Pulmonary artery endothelial cell (primary cell): ENCODE results near the gene VPS39. TPM values are rescaled to one million over a fixed set of nuclear protein-coding genes. Genes with fewer than 3 reads are reported as not detected.
"Not testable (repeated sequence)": the region's sequence is repeated elsewhere in the genome, so short reads cannot be mapped to it uniquely, and the experiment has no call there.

Experiments used
- DNase-seq: peaks from one replicate; pipeline ENCODE4 v3.0.0-alpha.2; 2011; ENCODE audit warnings: low read depth, low spot score
- total RNA-seq: library from RNA; depleted of rRNA; stranded (reverse); fragments of >200 nt; gene quantifications from 2 replicates; pipeline ENCODE4 v1.2.3, GENCODE V29; 2014

The VPS39 gene, protein sequence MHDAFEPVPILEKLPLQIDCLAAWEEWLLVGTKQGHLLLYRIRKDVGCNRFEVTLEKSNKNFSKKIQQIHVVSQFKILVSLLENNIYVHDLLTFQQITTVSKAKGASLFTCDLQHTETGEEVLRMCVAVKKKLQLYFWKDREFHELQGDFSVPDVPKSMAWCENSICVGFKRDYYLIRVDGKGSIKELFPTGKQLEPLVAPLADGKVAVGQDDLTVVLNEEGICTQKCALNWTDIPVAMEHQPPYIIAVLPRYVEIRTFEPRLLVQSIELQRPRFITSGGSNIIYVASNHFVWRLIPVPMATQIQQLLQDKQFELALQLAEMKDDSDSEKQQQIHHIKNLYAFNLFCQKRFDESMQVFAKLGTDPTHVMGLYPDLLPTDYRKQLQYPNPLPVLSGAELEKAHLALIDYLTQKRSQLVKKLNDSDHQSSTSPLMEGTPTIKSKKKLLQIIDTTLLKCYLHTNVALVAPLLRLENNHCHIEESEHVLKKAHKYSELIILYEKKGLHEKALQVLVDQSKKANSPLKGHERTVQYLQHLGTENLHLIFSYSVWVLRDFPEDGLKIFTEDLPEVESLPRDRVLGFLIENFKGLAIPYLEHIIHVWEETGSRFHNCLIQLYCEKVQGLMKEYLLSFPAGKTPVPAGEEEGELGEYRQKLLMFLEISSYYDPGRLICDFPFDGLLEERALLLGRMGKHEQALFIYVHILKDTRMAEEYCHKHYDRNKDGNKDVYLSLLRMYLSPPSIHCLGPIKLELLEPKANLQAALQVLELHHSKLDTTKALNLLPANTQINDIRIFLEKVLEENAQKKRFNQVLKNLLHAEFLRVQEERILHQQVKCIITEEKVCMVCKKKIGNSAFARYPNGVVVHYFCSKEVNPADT
- total RNA-seq = 32.2 and 35.1 TPM in 2 replicates

DNA sequence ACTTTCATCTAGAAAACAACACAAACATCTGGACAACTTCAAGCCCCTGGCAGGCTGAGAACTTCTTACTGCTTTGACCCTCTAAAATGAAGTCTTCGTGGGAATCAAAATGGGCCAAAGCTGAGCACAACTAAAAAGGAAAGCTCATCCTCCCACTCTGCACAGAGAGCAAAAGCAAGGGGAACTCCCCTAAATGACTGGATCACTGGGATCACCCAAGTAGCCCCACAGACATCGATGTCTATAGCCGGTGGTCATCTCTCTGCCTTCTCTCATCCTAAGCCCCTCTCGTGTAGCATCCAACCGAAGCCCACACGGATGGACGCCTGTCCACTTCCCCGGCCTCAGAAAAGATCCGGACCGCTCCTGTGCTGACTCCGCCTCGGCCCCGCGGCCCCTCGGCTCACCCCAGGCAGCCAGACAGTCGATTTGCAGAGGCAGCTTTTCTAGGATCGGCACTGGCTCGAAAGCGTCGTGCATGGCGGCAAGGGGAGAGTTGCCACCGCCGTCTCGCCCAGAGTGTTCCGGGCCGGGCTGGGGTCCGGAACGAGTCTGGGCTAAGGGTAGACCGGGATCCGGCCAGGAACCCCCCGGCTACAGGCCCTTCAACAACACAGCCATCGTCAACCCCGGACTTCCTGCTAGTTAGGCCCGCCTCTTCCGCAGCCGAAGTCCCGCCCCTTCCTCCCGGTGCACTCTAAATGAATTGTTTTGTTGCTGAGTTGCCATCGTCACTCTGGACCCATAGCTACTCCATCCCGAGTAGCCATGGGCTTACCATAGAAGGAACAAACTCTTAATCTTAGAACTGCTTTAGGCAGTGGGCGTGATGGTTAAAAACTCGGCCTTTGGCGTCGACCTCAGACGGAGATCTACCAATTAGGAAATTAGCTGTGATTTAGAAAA is at the start of gene VPS39:
TSS of gene VPS39 (minus strand) at position 631 of the 906 bp plus-strand sequence. CDS start at position 480, 151 bp downstream.
- peak; percentile 74 for DNase-seq

DNA sequence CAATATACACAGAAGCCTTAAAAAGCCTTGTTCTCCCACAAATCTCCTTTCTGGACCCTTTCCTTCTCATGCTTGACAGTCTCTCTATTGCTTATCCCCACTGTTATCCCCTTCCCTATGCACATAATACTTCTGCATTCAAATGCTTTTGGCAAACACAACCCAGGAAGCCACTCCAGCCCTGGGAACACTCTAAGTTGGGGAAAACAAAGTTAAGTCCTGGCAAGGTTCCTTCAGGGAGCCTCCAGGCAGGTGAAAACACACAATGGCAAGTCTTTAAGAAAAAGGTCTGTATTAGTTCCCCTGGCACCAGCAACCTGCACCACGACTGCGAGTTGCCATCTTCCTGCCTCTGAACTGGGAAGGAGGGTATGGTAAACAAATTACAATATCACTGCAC is 45.2 kb upstream of the VPS39 start:
- no peak for DNase-seq

DNA sequence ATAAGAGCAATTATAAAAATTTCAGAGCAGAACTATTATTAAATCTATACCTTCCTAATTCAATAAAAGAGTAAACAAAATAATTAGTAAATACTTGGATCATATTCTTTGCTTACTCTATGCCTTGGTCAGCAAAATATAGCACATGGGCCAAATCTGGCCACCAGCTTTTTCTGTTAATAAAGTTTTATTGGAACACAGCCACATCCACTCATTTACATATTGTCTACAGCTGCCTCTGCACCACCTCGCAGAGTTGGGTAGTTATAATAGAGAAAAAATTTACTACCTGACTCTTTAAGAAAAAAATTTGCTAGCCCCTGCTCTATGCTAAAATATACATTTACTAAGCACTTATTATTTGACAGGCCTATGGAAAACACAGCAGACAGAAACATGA is 32.7 kb upstream of the VPS39 start:
- no peak for DNase-seq

DNA sequence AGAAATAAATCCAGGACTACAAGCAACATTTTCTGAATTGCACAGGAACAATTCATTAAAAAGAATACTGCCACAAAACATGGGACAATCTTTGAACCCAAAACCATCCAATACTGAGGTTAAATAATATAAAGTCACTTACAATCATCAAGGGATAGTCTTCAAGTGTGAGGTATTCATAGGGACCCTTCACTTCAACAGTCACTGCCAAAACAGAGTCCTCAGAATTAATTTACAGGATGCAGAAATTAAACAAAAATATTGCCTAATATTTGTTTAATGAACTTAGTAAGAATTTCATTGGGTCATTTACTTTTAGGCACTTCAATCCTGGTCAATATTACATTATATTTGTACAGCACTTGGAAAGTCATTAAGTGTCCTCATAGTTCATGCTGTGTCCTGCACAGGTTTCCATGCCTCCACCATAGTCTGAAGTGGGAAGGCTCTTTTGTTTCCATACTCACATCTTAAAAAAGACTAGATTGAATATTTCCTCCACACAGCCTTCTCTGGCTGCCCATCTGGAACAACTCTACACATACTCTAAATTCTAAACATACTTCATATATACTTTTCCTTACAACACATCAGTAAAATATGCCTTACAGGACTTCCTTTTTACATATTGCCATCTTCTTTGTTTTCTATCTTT is 31.6 kb upstream of the VPS39 start:
- no peak for DNase-seq

DNA sequence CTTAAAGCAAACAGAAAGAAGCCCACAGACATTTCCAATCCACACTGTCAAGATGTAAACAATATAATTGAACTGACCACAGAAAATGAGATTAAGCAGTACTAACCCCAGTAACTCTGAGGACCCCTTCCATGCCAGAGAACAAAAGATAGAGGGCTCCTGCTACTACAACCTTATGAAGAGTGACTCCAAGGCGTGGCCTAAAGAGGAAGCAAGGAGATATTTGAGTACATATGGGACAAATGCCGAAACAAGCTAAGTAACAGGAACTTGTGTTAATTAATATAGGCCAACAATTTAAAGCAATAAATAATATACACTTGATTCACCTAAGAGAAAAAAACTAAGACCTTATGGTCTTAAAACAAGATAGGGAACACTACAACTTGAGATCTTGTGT is 25.0 kb upstream of the VPS39 start:
- DNase-seq = no peak

DNA sequence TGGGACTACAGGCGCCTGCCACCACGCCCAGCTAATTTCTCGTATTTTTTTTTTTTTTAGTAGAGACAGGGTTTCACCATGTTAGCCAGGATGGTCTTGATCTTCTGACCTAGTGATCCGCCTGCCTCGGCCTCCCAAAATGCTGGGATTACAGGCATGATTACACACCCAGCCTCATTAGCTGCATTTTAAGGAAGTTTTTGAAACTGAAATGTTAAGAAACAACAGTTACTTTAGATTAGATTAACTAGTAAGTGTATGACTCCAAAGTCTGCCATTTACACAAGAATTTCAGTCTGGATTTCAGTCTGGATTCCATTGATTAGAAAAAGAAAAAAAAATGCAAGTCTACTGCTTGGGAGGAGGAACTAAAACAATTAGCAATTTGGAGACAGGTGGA is 24.5 kb upstream of the VPS39 start:
- DNase-seq = no peak

DNA sequence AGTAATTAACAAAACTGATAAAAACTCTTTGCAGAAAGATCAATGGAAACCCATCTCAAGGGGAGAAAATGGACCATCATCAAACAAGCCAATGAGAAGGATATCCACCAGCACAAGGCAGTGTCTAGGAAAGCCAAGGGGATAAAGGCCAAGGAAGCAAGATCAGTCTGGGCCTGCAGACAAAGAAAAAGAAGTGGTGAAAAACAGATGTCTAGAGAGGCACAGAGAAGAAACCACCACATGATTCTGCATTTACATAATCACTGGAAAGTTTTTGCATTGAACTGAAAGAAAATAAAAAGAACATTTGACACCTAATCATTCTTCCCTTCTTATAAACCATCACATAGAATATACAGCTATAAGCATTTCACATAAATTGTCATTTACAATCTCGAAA is 23.0 kb upstream of the VPS39 start:
- DNase-seq = no peak

DNA sequence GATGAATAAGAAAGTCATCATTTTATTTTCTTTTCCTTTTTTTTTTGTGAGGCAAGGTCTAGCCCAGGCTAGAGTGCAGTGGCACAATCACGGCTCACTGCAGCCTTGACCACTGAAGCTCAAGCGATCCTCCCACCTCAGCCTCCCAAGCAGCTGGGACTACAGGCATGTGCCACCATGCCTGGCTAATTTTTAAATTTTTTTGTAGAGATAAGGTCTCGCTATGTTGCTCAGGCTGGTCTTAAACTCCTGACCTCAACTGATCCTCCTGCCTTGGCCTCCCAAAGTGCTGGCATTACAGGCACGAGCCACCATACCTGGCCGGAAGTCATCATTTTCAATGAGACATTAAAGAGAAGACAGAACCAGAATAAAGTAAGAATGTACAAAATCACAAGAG is 20.9 kb upstream of the VPS39 start:
- DNase-seq = not testable (repeated sequence)

DNA sequence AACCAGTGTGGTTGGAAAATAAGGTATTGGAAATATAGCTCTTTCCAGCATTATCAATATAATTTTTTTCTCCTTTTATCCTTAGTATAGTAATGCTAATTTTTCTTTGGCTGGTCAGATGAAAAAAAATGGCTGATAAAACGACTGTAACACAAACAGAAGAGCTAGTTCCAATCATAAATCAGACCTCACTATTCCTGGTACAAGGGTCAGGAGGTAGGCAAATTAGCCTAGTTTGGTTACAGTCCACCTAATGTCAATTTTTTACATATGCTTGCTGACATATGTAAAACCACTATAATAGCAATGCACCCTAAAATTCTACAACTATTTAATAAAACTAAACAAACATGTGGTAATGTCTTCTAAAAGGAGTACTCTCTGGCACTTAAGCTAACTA is 19.9 kb upstream of the VPS39 start:
- no peak for DNase-seq

DNA sequence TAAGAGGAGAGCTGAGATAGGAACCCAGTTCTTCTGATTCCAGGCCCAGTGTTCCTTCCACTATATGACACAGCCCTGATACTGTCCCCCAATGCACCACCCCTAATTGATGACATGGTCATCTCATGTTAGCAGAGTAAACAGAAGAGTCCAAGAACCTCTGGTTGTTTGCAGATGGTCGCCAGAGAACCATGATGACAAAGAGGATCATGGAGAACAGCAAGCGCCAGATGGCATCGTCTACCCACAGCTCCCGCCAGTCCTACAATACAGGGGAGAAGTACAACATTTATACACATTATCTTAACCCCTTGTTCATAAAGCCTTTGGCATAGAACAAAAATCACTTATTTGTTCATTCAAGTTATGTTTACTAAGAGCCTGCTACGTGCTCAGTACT is 18.5 kb upstream of the VPS39 start:
- no peak for DNase-seq

DNA sequence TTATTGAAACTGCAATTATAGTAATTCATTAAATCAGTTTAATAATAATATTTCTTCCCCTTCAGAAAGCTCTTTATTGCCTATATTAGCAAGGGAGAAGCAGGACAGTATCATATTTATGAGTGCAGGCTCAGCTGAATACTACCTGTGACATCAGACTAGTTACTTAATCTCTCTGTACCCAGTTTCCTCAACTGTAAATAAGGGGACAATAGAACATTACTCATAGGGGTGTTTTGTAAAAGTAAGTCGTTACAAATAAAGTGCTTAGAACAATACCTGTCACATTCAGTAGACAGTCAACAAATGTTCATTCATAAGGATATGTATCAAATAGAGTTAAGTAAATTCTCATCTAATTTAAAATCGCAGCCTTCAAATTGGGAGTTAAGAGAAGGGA is 12.1 kb upstream of the VPS39 start:
- DNase-seq = no peak

DNA sequence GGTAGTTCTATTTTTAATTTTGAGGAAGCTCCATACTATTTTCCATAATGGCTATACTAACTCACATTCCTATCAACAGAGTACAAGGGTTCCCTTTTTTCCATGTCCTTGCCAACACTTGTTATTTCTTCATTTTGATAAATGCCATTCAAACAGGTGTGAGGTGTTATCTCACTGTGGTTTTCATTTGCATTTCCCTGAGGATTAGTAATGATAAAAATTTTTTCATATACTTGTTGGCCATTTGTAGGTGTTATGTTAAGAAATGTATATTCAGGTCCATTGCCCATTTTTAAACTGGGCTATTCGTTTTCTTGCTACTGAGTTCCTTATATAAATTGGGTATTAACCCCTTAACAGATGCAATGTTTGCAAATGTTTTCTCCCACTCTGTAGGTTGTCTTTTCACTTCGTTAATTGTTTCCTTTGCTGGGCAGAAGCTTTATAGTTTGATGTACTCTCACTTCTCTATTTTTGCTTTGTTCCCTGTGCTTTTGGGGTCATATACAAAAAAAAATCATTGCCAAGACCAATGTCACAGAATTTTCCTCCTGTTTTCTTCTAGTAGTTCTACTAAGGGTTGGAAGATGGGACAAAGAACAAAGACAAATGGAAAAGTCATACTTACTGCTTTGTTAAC is 11.0 kb upstream of the VPS39 start:
- DNase-seq = no peak

DNA sequence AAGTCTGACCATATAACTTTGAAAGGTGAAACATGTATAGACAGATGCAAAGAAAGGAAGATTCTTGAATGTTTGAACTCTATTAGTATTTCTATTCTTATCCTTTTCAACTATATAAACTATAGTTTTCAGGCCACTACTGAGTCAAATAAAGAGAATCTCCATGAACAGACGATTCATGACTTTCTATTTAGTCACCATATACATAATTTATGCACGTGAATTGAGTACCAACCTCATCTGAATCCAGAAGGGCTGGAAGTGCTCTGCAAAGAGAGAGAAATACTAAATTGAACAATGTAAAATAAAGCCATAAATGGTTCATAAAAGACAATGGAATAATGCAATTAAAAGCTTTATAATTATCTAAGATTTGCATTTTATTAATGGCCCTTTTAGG is 9.5 kb upstream of the VPS39 start:
- DNase-seq = no peak

DNA sequence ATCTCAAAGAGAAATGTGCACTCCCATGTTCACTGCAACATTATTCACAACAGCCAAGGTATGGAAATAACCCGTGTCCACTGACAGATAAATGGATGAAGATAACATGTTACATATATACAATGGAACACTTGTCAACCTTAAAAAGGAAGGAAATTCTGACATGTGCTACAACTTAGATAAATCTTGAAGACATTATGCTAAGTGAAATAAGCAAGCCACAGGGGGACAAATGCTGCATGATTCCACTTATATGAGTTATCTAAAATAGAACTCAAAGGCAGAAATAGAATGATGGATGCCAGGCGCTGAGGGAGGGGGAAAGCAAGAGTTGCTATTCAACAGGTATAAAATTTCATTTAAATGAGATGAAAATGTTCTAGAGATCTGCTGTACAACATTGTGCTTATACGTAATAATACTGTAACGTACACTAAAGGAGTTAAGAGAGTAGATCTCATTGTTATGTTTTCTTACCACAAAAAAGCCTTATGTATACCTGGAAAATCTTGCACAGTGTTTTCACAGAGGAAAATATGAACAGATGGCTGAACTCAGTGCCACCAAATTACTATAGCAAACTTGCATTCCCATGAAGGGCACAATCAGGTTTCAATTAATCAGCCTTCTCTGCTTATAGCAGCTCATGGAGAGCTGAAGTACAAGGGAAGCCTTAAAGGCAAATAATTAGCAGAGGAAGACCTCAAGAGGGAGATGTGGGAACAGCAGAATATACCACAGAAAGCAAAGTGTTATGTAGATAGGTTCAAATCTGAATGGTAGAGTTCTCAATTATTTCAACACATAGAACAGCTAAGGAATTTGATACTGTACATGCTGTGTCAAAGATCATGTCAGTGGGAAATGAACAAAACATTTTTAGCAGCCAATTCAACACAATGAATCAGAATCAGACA is 8.1 kb upstream of the VPS39 start:
- no peak for DNase-seq

DNA sequence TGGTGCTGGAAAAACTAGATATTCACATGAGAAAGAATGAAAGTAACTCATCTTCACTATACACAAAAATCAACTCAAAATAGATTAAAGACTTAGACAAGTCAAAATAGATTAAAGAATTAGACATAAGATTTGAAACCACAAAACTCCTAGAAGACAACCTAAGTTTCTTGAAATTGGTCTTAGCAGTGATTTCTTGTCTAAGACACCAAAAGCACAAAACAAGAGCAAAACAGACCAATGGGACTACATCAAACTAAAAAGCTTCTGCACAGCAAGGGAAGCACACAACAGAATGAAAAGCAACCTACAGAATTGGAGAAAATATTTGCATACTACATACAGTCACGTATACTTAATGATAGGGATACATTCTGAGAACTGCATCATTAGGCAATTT is 6.5 kb upstream of the VPS39 start:
- DNase-seq = no peak

DNA sequence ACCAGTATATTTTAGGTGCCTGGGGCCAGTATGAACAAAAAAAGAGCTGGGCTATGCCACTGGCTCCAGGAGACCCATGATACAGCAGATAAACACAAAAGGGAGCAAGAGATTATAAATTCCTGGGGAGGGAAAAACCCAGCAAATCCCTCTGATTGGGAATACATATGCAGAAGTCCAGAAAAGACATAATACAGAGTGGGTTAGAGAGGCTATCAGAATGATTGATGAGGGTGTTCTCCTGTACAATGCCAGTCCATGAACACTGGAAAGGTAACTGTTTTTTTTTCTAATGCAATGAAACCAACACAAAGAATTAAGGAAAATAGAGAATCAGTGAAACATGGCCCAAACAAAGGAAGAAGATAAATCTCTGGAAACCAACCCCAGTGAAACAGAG is 5.4 kb upstream of the VPS39 start:
- DNase-seq = no peak

DNA sequence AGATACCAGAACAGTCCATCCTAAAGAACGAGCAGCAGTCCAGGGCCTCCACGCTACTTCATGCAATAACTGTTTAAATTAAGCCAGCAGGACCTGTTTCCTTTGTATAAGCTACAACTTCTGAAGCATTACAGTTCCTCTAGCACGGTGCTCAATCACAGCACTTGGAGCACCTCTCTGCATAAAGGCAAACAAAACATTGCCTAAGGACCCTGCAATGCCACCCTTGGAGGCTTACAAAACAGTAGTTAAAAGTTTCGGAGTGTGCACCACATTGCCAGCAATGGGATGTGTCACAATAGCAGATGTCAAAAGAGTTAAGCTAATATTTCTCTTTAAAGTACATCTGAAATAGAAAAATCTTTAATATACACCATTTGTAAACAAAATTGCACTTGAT is 2.6 kb upstream of the VPS39 start:
- no peak for DNase-seq

DNA sequence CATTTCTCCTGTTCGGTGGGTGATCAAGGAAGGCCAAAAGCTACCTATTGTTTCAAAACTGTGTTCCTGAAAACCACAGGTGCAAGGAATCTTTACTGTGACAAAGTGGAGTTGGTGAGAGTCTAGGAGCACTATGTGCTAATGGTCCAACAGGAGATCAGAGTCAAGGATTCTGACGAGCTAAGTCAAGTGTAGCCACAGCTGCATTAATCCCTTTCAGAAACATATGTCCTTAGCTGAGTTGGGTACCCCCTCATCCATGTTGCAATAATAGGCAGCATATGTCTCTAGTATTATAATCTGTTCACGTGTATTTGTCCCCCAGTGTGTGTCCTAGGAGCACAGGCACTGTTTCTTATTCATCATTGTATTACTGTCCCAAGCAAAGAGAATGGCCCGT is 1.7 kb downstream of the VPS39 start:
- DNase-seq = no peak

DNA sequence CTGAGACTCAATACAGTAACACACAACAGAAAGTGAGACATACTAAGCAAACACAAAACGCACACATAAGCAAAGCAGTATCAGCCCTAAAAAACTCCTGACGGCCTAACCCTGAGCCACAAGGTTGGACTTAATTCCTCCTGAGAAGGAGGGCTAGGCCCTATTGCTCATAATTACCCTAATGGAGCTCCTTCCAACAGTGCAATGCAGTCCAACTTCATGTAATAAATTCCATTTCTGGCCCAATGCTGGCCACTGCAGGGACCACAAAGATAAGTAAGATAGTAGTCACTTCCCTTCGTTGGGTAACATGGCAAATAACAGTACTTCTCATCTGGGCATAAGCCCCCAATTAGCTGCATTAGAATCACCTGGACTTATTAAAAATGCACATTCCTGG is 4.2 kb downstream of the VPS39 start:
- no peak for DNase-seq

DNA sequence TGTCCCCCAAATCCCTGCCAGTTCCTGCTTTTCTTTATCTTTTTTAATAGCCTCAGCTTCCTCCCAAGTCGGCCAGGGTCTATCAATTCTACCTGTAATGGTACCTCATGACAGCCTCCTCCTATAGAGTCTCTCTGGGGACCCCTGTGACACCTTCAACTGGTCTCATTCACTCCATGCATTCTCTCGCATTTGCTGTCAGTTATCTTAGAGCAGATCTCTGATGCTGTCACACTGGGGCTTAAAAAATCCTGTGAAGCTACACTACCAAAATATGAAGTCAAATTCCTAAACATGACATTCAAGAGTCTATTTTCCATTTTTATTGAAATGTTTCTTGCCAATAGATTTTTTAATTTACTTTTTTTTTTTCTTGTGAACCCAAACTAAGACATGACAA is 5.5 kb downstream of the VPS39 start:
- no peak for DNase-seq
